GM19043 (cell line): ENCODE results near the gene ARHGAP24.
"Not testable (repeated sequence)": the region's sequence is repeated elsewhere in the genome, so short reads cannot be mapped to it uniquely, and the experiment has no call there.

Experiments
- ATAC-seq: cut with Tn5 transposase; IDR thresholded peaks from one replicate; pipeline ENCODE4 v1.9.1; 2021; ENCODE audit warnings: low read depth; ENCODE audit not compliant: unreplicated experiment

Gene ARHGAP24

GRCh38 chr4:85970535-85970934, 495.6 kb downstream of the ARHGAP24 start:
- no peak for ATAC-seq

DNA sequence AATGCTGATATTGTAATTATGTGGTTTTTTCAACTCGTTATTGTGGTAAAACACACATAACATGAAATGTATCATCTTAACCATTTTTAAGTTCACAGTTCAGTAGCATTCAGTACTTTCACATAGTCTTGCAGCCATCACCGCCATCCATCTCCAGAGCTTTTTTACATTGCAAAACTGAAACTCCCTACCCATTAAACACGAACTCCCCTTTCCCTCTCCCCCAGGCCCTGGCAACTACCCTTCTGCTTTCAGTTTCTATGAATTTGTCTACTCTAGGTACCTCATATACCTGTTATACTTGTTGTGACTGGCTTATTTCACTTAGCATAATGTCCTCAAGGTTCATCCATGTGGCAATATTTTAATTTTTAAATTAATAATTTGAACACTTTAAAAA, 504.3 kb downstream of the ARHGAP24 start:
- peak; percentile 95 for ATAC-seq

DNA sequence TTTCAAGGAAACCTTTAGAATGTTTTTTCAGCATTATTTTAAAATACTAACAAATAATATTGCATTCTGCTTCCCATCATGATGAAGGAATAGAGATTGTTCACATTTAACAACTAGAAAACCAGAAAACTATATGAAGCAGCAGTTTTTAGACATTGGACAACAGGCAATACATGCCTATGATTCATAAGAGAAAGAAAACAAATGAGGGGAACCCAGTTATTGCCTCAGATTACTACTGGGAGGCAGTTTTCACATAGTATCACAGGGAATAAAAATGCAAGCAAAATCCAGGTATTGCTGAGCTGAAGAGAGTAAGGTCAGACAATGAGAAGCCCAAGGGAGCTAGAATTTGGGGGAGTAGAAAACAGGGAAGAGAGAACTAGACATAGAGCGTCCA, 511.3 kb downstream of the ARHGAP24 start:
- ATAC-seq = no peak

- ATAC-seq = no peak
Measured at GRCh38 chr4:85993641-85994040, 518.7 kb downstream of the ARHGAP24 start.

- ATAC-seq = no peak
Measured at GRCh38 chr4:85994576-85994975, 519.6 kb downstream of the ARHGAP24 start.

DNA sequence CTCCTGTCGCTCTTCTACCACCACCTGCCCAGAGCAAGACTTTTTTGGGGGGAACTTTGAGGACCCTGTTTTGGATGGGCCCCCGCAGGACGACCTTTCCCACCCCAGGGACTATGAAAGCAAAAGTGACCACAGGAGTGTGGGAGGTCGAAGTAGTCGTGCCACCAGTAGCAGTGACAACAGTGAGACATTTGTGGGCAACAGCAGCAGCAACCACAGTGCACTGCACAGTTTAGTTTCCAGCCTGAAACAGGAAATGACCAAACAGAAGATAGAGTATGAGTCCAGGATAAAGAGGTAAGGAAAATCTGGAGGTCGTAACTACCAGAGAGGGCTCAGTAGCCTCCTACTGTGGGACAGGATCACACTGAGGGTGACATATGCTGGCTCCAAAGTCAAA, 520.4 kb downstream of the ARHGAP24 start:
- no peak for ATAC-seq

- ATAC-seq = no peak
Measured at GRCh38 chr4:86001591-86001990, 526.6 kb downstream of the ARHGAP24 start.

DNA sequence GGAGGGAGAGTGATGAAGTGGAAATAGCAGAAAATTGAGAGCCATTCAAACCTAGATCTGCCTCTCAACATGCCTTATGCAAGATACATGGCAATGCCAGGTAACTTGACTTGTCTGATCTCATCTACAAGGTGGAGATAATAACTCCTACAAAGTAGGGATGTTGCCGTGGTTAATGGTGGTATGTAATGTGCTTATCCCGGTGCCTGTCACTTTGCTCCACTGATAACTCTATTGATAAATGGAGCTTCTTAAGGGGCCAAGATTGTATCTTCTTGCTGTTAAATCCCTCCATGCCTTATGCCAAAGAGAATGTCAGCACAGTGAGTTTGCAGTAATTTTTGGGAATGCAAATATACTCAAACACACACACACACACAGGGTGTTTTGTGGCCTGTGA, 529.1 kb downstream of the ARHGAP24 start:
- no peak for ATAC-seq

GRCh38 chr4:86006057-86006456, 531.1 kb downstream of the ARHGAP24 start:
- ATAC-seq = no peak

DNA sequence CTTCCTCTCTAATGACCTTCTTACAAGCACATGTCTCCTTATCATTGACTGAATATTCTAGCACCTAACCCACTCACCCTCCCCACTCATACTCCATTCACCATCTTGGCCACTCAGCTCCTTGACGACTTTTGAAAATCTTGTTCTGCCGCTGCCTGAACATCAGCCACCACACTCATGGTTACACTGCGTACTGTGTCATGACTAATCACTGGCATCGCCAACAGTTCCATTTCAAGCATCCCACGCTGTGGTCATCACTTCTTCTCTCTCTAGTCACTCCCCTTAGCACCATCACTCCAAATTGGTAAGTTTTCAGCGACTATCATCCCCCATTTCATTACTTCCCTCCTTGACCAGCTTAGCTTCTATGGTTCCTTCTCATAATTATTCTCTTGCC, 532.1 kb downstream of the ARHGAP24 start:
- ATAC-seq = no peak

- no peak for ATAC-seq
Measured at GRCh38 chr4:86011117-86011516, 536.2 kb downstream of the ARHGAP24 start.

- no peak for ATAC-seq
Measured at GRCh38 chr4:86013621-86014020, 538.7 kb downstream of the ARHGAP24 start.

GRCh38 chr4:86014599-86014998, 539.6 kb downstream of the ARHGAP24 start:
- ATAC-seq = peak; percentile 64

GRCh38 chr4:86015412-86016350, 540.7 kb downstream of the ARHGAP24 start:
- no peak for ATAC-seq

DNA sequence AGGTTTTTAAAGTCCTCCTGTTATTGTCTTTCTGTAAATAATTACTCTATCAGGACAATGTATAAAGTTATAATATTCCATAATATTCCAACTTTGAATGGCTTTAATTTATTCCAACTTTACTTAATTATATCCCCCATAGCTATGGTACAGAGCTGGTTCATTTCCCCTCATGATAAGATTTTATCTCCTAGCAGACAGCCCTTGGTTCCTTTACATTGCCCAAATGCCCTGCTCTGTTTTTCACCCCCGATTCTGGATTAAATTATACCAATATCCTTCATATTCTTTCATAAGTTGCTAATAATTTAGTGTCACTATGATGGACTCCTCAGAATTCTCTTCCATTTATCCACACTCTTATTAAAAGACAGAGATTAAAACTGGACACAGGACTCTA, 544.4 kb downstream of the ARHGAP24 start:
- no peak for ATAC-seq

DNA sequence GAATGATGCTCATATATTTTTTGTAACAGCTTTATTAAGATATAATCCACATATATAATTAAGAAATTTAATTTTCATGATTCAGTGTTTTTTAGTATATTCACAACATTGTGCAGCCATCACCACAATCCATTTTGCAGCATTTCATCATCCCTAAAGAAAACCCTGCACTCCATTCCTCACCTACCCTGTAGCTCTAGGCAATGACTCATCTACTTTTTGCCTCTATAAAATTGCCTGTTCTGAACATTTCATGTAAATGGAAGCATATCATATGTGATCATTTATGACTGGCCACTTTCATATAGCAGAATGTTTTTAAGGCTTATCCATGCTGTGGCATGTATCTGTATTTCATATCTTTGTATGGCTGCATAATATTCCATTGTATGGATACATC, 545.0 kb downstream of the ARHGAP24 start:
- no peak for ATAC-seq

GRCh38 chr4:86021671-86022070, 546.7 kb downstream of the ARHGAP24 start:
- not testable (repeated sequence) for ATAC-seq

DNA sequence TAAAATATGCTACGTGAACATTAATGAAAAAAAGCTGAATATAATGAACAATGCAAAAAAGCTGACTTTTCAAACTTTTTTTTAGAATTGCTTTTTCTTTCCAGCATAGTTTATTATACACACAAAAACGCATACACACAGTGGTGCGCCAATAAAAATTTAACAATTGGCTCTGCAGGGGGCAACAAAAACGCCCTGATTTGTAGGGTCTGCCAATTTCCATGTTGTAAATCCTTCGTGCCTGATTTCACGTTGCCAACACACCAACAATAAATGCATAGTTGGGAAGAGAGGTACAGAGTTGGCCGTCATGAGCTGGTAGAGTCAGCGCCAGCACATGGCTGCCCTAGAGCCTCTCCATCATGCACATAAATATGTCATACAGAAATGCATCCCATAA, 551.8 kb downstream of the ARHGAP24 start:
- no peak for ATAC-seq

- no peak for ATAC-seq
Measured at GRCh38 chr4:86031927-86032326, 557.0 kb downstream of the ARHGAP24 start.

- no peak for ATAC-seq
Measured at GRCh38 chr4:86032476-86033022, 557.6 kb downstream of the ARHGAP24 start.

DNA sequence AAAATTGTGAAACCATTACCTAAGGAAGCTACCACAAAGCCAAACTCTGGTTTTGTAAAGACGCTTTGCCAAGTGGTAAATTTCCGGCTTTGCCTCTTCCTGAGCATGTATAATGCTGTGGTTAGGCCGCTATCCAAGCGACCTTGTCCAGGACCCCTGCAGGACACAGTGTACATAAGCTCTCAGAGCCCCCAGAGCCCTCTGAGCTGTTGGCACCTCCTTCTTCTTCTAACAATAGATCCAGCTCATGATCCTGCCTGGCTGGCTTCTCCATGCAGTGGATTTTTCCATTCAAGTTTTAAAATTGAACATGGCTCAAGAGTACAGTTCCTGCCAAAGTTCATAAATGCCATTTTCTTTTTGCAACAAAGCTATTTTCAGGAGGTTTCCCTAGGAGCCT, 558.2 kb downstream of the ARHGAP24 start:
- ATAC-seq = no peak

- no peak for ATAC-seq
Measured at GRCh38 chr4:86034616-86035015, 559.7 kb downstream of the ARHGAP24 start.
